ENCODE measurements around the gene DYNLRB1. TPM values are rescaled to one million over a fixed set of nuclear protein-coding genes. Genes with fewer than 3 reads are reported as not detected.

Gene DYNLRB1
- total and polyA plus RNA-seq, 2 of the 13 experiments (the other 11 are each of a cell fraction or from before 2014, with no cell fraction given) = 140 to 244 TPM

- TF ChIP-seq HOXA9 (CRISPR knock-in tag; IDR thresholded peaks at IDR 0.05; ENCODE audit: borderline replicate concordance) (no peak), GZF1 (CRISPR knock-in tag; IDR thresholded peaks at IDR 0.05) (peak; percentile 92), ZNF446 (CRISPR knock-in tag; IDR thresholded peaks at IDR 0.05) (0 out of 2 replicates have a peak, but pooled peaks have one; percentile 65), KLF9 (CRISPR knock-in tag; IDR thresholded peaks at IDR 0.05; ENCODE audit: low read depth) (peak; percentile 85), ZNF431 (CRISPR knock-in tag; IDR thresholded peaks at IDR 0.05; ENCODE audit: borderline replicate concordance, low read depth) (peak; percentile 75; the same call in 1 of the 2 replicates), ETV5 (CRISPR knock-in tag; IDR thresholded peaks at IDR 0.05; ENCODE audit: borderline replicate concordance) (peak; percentile 96), U2AF1 (optimal IDR thresholded peaks at IDR 0.05; ENCODE audit: low read depth, low read length) (no peak), NFYB (CRISPR knock-in tag; IDR thresholded peaks at IDR 0.05) (peak; percentile 99), ZNF136 (CRISPR knock-in tag; IDR thresholded peaks at IDR 0.05; ENCODE audit: low read depth) (no peak), TFAP4 (IDR thresholded peaks at IDR 0.05; ENCODE audit: borderline replicate concordance, low read depth) (peak; percentile 39), ZNF775 (CRISPR knock-in tag; IDR thresholded peaks at IDR 0.05; ENCODE audit: borderline replicate concordance) (no peak), TCF12 (IDR thresholded peaks at IDR 0.05) (no peak), TCF12 (CRISPR knock-in tag; IDR thresholded peaks at IDR 0.05) (no peak; the same call in 1 of the 2 replicates), E2F1 (CRISPR knock-in tag; IDR thresholded peaks at IDR 0.05) (peak; percentile 72; the same call in 1 of the 2 replicates), TIGD3 (CRISPR knock-in tag; IDR thresholded peaks at IDR 0.05; ENCODE audit: borderline replicate concordance) (peak; percentile 97), ZNF724P (CRISPR knock-in tag; IDR thresholded peaks at IDR 0.05; ENCODE audit: borderline replicate concordance) (no peak), SP2 (CRISPR knock-in tag; IDR thresholded peaks at IDR 0.05) (peak; percentile 98), ZNF770 (CRISPR knock-in tag; IDR thresholded peaks at IDR 0.05) (peak; percentile 92), MZF1 (CRISPR knock-in tag; IDR thresholded peaks at IDR 0.05; ENCODE audit: borderline replicate concordance) (peak; percentile 97; the same call in 1 of the 2 replicates), ZNF83 (CRISPR knock-in tag; IDR thresholded peaks at IDR 0.05; ENCODE audit: borderline replicate concordance) (peak; percentile 20; the same call in 1 of the 2 replicates), NONO (IDR thresholded peaks at IDR 0.05) (no peak), NONO (CRISPR knock-in tag; conservative IDR thresholded peaks at IDR 0.05) (peak; percentile 78), ZNF850 (CRISPR knock-in tag; conservative IDR thresholded peaks at IDR 0.05) (peak; percentile 95; the same call in 1 of the 2 replicates), ZNF670 (CRISPR knock-in tag; IDR thresholded peaks at IDR 0.05; ENCODE audit: borderline replicate concordance) (peak; percentile 96), ZKSCAN5 (CRISPR knock-in tag; IDR thresholded peaks at IDR 0.05) (no peak; the same call in 1 of the 2 replicates)
Measured at GRCh38 chr20:34516247-34517113, at the start of gene DYNLRB1 (continued).

Data from HepG2 (cell line).